ENCODE measurements around the gene SH3BGRL3.
"Not testable (repeated sequence)": the region's sequence is repeated elsewhere in the genome, so short reads cannot be mapped to it uniquely, and the experiment has no call there.

Gene SH3BGRL3

DNA sequence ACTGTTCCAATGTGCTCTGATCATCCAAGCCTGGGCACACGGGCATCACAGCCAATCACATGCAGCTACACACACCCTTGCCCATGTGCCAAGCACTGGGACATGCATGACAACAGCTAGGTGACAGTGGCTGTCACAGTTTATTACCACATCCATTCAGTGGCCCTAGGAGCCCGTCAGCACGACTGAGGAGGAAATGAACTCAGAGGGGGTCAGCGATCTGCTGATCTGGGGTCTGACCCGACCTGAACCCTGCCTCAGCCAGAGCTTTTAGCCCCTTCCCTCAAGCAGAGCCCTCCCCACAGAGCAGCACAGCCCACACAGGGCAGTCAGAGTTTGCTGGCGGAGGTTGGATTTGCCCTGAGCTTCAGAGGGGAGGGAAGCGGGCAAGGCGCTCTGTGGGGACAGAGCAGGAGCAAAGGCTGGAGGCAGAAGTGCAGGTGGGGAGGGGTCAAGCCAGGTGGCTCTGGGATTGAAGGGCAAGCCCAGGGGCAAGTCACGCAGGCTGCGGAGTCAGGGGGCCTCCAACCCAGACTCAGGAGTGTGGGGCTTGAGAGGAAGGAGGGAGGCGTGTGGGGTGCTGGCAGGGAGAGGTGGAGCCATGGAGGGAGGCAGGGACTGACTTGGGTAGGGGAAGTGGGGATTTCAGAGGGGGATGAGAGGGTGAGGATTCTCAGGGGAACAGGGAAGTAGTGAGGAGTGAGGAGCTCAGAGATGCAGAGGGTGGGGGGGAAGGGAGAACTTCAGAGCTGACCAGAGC lies 10.4 kb downstream of the SH3BGRL3 start:
- no peak overlapping the region for H3K4me3 ChIP-seq (ENCODE audit: low read depth, low read length)

- no peak overlapping the region for H3K4me3 ChIP-seq (ENCODE audit: low read depth, low read length)
These were observed 11.0 kb downstream of the SH3BGRL3 start for GRCh38 chr1:26290882-26291261.

DNA sequence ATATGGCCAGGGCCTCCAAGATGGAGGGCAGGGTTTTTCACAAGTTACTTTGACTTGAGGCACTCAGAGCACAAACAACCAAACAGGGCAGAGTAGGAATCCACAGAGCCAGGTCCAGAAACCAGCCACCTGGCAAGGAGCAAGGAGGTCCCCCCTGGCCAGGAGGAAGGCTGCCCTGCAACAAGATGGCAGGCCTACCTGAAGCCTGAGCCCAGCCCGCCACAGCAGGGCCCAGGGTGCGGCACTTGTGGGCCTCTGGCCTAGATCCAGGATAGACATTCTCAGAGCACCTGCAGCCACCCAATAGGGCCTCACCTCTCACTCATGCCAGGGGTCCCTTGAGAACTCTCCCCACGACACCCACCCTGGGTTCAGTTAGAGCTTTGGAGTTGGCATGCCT lies 11.5 kb downstream of the SH3BGRL3 start:
- no peak overlapping the region for H3K4me3 ChIP-seq (ENCODE audit: low read depth, low read length)

DNA sequence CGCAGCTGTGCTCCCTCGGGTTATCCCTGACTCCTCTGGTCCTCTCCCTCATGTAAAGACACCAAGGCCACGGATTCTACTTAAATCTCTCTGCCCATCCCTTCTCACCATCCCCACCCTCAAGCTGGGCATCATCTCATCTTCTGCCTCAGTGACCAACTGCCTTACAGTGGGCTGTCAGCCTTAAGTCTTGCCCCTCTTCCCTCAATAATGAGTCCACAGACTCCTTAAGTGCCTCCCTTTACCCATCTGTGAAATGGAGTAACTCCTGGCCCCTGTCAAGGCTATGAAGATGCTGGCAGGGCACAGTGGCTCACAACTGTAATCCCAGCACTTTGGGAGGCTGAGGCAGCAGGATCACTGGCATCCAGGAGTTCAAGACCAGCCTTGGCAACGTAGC lies 12.1 kb downstream of the SH3BGRL3 start:
- no peak overlapping the region for H3K4me3 ChIP-seq (ENCODE audit: low read depth, low read length)

DNA sequence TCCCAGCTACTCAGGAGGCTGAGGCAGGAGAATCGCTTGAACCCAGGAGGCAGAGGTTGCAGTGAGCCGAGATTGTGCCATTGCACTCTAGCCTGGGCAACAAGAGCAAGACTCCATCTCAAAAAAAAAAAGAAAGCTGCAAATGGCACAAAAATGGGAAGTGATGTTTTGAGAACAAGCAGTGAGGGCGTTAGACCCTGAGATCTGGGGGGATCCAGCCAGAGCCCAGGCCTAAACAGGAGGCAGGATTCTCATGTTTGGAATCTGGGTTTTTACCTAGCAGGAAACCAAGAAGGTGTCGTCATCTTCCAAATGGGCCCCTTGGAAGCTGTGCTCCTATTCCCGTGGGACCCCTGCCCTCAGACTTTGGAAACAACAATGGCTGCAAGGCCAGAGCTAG lies 12.8 kb downstream of the SH3BGRL3 start:
- H3K4me3 ChIP-seq (ENCODE audit: low read depth, low read length): not testable (repeated sequence)

DNA sequence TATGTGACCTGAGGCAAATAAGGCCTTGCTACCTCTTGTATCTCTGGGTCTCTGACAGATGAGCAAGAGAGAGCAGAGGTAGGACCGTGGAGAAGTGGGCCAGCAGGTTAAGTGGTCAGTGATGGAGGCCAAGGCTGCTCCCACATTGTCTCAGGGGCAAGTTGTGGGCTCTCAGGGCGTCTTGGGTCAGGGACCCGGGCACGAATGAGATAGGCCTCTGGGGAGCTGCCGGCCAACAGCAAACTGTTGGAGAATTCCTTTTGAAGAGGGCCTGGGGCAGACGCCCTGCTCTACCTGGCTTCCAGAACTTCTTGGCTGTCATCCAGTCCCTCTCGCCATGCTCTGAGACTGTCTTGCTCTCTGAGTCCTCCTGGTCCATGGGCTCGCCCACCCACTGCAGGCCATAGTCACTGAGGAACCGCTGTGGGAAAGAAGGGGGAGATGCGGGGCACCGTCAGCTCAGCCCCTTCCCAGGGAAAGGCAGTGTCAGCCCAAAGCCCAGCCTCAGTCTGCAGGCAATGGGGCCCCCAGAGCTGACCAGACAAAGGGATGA lies 14.1 kb downstream of the SH3BGRL3 start:
- H3K4me3 ChIP-seq (ENCODE audit: low read depth, low read length): no peak overlapping the region

- H3K4me3 ChIP-seq (ENCODE audit: low read depth, low read length): no peak overlapping the region
These were observed 15.6 kb downstream of the SH3BGRL3 start for GRCh38 chr1:26295194-26296138.

DNA sequence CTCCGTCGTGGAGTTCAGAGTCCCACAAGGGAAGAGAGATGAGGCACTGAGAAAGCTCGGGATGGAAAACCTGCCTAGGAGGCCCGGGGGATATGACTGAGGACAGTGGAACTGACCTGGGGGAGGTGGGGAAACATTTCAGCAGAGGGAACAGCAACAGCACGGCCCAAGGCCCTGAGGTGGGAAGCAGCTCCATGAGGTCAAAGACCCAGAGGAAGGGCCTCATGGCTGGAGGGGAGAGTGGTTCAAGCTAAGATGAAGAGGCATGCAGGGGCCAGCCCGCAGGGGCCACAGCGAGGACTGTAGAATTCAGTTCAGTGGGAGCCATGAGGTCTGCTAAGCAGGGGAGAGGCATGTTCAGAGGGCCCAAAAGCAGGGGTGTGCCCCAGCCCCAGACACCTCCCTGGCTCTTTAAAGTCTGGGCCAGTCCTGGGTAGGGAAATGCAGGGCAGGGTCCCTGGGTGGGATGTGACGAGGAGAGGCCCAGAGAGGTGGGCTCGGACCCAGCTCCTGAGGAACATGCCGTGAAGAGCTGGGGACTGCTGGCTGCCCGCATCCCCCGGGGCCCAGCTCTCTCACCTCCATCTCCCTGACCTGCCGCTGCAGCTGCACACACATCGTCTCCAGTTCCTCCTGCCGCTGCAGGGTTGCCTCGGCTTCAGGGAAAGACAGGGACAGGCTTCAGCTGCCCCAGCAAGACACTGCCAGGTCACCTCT lies 16.6 kb downstream of the SH3BGRL3 start:
- H3K4me3 ChIP-seq (ENCODE audit: low read depth, low read length): no peak overlapping the region

- no peak overlapping the region for H3K4me3 ChIP-seq (ENCODE audit: low read depth, low read length)
These were observed 17.3 kb downstream of the SH3BGRL3 start for GRCh38 chr1:26297057-26297790.

DNA sequence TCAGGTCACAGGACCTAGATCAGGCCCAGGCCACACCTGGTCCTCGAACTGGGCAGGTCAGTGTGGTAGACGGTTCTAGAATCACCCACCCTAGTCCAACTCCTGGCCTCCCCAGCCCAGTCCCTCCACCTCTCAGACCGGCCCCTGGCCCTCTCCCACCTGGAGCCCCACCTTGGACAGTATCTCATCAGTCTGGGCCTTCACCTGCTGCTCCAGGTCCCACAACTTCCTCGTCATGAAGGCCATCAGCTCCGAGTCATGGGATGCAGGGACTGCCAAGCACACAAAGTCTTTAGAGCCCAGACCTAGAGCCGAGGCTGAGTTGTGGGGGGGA lies 17.9 kb downstream of the SH3BGRL3 start:
- no peak overlapping the region for H3K4me3 ChIP-seq (ENCODE audit: low read depth, low read length)

GRCh38 chr1:26300578-26301275 lies 20.8 kb downstream of the SH3BGRL3 start:
- H3K4me3 ChIP-seq (ENCODE audit: low read depth, low read length): no peak overlapping the region

DNA sequence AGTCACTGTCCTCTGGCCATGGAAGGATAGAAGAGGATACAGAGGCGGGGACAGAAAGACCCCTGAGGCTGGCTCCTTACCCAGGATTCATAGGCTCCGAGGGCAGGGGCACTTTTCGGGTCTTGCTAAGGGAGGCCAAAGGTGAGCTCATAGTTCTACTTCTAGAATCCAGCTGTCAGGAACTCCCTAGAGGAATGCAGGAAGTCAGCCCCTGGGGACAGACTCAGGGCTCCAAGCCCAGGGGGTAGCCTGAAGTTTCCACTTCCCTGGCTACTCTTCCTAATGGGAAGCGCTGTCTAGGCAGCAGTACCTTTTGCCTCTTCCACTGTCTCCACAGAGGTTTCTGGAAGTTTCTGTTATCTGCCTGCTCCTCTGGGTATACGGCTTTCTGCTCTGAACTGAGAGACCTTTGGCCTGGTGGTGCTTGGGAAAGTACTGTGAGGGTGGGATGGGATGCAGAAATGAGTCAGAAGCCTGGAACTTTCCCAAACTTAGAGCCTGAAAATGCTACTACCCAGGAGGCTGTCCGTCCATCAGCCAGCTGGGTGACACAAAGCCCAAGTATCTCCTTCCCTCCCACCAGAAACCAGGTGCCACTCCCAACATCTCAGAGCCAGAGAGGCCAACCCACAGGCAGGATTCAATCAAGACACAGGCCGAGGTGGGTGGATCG lies 23.0 kb downstream of the SH3BGRL3 start:
- H3K4me3 ChIP-seq (ENCODE audit: low read depth, low read length): no peak overlapping the region

GRCh38 chr1:26305667-26306289 lies 25.9 kb downstream of the SH3BGRL3 start:
- peak overlapping the region; percentile 94 for H3K4me3 ChIP-seq (ENCODE audit: low read depth, low read length)

- H3K4me3 ChIP-seq (ENCODE audit: low read depth, low read length): peak within 1 kb of the TSS; percentile 94
These were observed 26.7 kb downstream of the SH3BGRL3 start, which contains the start of gene UBXN11 for GRCh38 chr1:26306290-26307229. Gene UBXN11 (minus strand): TSS chr1:26306636. CDS start chr1:26302883, 3,753 bp downstream.

- H3K4me3 ChIP-seq (ENCODE audit: low read depth, low read length): no peak overlapping the region
These were observed 27.5 kb downstream of the SH3BGRL3 start for GRCh38 chr1:26307363-26307781.

GRCh38 chr1:26307966-26308899 lies 28.3 kb downstream of the SH3BGRL3 start:
- not testable (repeated sequence) for H3K4me3 ChIP-seq (ENCODE audit: low read depth, low read length)

DNA sequence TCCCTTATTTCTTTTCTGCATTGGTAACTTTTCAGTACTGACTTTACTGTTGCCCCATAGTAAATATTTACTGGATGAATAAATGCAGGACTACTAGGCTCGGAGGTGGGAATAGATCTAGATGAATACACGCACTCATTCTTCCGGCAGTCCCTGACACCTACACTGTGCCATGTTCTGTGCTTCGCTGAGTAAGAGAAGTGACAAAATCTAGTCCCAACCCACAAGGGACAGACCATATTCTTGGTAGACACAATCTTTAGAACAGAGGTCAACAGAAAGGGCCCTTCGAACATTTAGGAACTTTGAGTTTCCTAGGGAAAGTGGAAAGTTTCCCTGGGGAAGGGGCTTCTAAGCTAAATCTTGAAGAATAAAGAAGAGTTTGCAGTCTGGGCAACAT lies 34.6 kb downstream of the SH3BGRL3 start:
- no peak overlapping the region for H3K4me3 ChIP-seq (ENCODE audit: low read depth, low read length)
